PC-3 (cell line): ENCODE measurements around the gene NFYC.

ENCODE experiments used
- EZH2 ChIP-seq: fragments of 300-600 bp; sonication (generic); IDR thresholded peaks from one replicate; pipeline ENCODE4 v1.6.1; 2017; ENCODE audit warnings: antibody characterized with exemption, mild to moderate bottlenecking, low read length; ENCODE audit not compliant: unreplicated experiment
- EZH2phosphoT487 ChIP-seq: fragments of 300-600 bp; sonication (generic); IDR thresholded peaks from 2 replicates; pipeline ENCODE4 v1.6.1; 2018; ENCODE audit warnings: mild to moderate bottlenecking, antibody characterized with exemption, low read length, borderline replicate concordance
- TF ChIP-seq, protein P1 (sequence below): fragments of 300-600 bp; sonication (generic); conservative IDR thresholded peaks from 2 replicates; pipeline ENCODE4 v1.5.1; 2017; ENCODE audit warnings: antibody characterized with exemption, low read depth, mild to moderate bottlenecking, low read length

- TF ChIP-seq, protein P1, sequence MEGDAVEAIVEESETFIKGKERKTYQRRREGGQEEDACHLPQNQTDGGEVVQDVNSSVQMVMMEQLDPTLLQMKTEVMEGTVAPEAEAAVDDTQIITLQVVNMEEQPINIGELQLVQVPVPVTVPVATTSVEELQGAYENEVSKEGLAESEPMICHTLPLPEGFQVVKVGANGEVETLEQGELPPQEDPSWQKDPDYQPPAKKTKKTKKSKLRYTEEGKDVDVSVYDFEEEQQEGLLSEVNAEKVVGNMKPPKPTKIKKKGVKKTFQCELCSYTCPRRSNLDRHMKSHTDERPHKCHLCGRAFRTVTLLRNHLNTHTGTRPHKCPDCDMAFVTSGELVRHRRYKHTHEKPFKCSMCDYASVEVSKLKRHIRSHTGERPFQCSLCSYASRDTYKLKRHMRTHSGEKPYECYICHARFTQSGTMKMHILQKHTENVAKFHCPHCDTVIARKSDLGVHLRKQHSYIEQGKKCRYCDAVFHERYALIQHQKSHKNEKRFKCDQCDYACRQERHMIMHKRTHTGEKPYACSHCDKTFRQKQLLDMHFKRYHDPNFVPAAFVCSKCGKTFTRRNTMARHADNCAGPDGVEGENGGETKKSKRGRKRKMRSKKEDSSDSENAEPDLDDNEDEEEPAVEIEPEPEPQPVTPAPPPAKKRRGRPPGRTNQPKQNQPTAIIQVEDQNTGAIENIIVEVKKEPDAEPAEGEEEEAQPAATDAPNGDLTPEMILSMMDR, result no peak
- TF ChIP-seq EZH2, result no peak
- no peak for TF ChIP-seq EZH2phosphoT487
Observed at GRCh38 chr1:40817791-40818263, 126.3 kb downstream of the NFYC start.
